NCI-H526 (cell line): Measurements from ENCODE around the gene NIPAL4.

ENCODE experiments used
- DNase-seq, 2 experiments: peaks; one replicate each; lab custom pipeline; 2025; lab: John Stamatoyannopoulos, UW

Gene NIPAL4

DNA sequence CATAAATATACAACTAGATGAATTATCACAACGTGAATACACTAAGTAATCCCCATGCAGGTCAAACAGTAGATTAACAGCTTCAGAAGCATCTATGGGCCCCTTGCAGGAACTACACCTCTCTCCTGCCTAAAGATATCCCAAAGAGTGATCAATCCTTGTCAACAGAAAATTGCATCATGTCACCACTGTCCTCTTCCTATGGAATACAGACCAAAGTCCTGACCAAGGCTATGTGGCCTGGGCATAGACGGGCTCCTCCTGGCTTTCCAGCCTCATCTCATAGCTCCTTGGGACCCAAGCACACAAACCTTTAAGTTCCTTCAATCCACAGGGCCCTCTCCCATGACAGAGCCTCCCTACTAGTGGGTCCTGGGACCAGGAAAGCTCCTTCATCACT, 25.3 kb downstream of the NIPAL4 start:
- no peak for DNase-seq

DNA sequence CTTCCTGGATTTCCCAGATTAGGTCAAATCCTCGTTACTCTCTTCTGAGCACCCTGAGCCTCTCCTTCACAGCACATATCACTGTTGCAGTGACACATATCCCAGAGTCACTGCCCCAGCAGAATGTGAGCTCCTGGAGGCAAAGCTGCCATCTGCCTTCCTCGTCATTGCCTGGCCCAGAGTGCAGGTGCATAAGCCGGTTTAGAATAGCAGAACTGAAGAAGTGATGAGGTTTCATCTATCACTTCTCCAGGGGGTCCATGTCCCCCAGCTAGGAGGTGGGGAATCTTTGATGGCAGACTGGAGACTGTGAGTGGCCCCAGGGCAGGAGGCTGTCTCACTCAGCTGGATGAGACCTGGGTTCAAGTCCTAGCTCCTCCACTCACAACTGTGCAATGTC, 25.8 kb downstream of the NIPAL4 start:
- no peak for DNase-seq

DNA sequence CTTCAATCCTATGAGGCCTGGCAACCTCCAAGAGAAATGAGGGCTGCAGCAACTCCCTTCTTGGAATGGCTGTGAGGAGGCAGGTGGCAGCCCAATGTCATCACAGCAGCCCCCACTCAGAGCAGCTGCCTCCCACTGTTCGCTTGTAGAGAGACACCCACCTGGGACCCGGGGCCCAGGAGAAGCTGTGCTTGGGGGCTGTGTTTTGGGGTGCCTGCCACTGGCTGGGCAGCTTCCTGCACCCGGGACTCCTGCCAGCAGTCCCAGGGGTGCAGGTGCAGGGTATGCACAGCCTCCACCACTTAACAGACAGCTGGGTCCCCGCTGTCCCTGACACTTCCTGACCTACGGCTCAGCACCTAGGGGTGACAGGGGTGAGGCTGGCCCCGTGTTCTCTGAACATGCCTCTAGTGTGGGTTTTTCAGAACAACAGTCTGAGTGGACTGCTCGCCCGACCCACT, 26.2 kb downstream of the NIPAL4 start:
- DNase-seq = no peak

DNA sequence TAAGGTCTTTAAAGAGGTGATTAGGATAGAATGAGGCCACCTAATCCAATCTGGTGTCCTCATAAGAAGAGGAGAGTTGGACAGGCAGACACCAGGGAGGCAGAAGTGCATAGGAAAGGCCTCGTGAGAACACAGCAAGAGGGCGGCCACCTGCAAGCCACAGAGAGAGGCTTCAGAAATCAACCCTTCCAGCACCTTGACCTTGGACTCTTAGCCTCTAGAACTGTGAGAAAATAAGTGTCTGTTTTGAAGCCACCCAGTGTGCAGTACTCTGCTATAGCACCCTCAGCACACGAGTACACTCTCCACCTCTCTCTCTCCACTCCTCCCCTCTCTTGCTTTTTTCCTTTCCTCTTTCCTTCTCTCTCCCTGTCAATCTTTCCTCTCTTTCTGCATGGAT, 26.8 kb downstream of the NIPAL4 start:
- DNase-seq = no peak

DNA sequence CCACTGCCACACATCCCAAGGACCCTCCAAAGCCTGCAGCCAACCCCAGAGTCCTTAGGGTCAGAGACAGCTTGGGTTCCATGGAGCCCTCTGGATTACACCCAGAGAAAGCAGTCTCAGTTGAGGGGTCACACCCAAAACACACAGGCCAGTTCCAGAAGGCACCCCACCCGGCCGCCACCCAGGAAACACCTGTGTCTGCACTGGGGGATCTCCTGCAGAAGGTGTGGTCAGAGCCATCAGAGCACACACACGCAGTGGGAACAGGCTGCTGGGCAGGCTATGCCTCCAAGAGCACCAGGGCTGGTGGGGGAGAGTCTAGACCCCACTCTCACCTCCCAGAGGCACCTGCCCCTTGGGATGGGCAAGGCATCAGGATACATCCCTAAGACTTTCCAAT, 27.3 kb downstream of the NIPAL4 start:
- no peak for DNase-seq

DNA sequence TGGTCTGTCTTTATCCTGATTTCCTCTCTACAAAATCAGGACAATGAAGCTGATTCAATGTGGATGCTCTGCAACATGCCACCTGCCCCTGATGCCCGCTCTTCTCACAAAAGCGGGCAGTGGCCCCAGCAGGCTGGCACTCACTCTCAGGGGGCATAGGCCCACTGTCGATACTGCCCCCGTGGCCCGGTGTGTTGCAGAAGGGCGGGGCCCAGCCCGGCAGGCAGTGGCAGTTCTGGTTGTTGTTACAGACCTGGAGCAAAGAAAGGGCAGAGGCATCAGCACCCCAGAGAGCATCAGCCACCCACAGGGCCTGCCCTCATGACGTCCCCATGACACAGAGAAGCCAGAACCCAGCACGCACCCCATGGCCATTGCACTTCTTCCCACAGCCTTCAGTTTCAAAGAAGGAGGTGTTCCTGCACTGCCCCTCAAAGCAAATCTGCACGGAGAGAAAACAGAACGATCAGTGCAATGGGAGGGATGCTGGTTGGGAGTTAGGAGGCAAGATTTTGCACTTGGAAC, 31.5 kb downstream of the NIPAL4 start:
- no peak for DNase-seq

GRCh38 chr5:157492886-157493285, 32.9 kb downstream of the NIPAL4 start:
- DNase-seq = no peak

DNA sequence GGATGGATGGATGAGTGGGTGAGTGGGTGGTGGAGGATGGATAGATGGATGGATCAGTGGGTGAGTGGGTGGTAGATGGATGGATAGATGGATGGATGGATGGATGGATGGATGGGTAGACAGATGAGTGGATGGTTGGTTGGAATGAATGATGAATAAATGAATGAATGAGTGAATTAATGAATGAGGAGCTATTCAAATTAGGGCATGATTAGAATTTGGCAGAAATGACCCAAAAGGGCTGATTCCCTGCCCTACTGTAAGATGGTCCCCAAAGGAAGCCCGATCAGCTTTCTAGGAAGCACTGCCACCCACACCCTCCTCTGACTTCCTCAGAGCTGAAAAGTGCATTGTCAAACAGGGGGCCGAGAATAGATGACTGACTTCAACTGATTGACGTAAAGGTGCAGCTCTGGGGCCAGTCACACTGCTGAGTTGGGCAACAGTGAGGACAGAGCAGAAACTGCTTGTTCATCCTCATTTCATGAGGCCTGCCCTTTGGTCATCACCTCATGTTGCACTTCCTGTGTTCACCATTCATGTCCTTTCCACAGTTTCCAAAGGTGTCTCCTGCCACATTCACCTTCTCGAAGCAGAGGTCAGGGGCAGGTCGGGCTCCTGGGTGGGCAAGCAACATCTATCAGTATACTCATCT, 34.3 kb downstream of the NIPAL4 start:
- no peak for DNase-seq

DNA sequence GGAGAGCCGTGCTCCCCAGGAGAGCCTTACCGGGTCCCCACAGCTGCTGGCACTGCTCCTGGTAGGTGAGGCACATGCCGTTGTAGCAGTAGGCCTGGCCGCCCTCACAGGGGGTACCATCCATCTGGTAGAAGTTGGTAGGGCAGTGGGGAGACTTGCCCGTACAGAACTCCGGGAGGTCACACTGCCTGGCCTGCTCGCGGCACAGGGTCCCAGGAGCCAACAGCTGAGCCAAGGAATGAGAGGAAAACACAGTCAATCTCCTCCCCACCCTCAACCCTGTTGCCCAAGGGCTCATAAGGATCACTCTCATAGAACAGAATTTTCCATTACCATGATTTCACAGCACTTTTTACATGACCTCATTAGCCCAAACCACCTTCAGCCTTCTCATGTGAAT, 36.9 kb downstream of the NIPAL4 start:
- DNase-seq = no peak

GRCh38 chr5:157497875-157498611, 38.0 kb downstream of the NIPAL4 start:
- no peak for DNase-seq

DNA sequence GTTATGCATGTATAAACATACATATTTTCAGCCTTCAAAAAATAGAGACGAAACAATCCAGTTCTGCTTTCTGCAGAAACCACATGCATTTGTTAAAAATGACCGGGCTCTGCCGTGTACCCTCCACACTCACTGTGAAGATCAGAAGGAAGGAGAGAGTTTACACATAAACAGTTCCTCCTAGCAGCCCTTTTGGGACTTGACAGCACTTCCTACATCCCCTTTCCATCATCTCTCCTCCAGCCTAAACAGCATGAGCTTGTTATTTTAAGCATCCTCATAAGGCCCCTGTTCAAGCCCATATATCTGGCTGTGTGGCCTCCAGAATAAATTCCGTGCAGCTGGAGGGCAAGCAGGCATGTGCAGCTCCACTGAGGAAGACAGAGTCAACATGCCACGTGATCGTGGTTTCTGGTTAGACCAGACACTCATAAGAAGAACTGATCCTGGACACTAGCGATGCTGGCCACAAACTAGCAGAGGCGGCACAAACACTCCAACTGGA, 42.2 kb downstream of the NIPAL4 start:
- no peak for DNase-seq

GRCh38 chr5:157504053-157504452, 44.0 kb downstream of the NIPAL4 start:
- no peak for DNase-seq

GRCh38 chr5:157505496-157505895, 45.5 kb downstream of the NIPAL4 start:
- no peak for DNase-seq

- DNase-seq = no peak
These were observed 46.1 kb downstream of the NIPAL4 start for GRCh38 chr5:157506066-157506590.

GRCh38 chr5:157506981-157507780, 47.2 kb downstream of the NIPAL4 start:
- DNase-seq = no peak

DNA sequence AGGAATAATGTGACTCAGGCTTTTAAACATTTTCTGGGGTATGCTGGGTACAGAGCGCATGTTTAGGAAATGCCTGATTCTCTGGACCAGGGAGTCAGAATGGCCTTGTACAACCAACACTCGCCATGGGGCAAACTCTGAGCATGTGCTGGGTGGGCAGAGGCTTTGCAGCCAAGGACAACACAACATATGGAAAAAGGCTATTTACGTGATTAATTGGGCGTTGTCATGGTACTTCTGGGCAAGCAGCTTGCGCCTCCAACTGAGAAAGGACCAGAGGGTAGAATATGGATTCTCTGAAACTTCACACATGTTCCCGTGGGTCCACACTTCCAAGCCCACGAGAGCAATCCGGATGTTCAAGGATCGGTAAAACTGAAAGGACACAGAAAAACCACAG, 49.1 kb downstream of the NIPAL4 start:
- no peak for DNase-seq

- no peak for DNase-seq
These were observed 49.6 kb downstream of the NIPAL4 start for GRCh38 chr5:157509587-157509986.

- DNase-seq = no peak
These were observed 50.7 kb downstream of the NIPAL4 start for GRCh38 chr5:157510682-157511081.

DNA sequence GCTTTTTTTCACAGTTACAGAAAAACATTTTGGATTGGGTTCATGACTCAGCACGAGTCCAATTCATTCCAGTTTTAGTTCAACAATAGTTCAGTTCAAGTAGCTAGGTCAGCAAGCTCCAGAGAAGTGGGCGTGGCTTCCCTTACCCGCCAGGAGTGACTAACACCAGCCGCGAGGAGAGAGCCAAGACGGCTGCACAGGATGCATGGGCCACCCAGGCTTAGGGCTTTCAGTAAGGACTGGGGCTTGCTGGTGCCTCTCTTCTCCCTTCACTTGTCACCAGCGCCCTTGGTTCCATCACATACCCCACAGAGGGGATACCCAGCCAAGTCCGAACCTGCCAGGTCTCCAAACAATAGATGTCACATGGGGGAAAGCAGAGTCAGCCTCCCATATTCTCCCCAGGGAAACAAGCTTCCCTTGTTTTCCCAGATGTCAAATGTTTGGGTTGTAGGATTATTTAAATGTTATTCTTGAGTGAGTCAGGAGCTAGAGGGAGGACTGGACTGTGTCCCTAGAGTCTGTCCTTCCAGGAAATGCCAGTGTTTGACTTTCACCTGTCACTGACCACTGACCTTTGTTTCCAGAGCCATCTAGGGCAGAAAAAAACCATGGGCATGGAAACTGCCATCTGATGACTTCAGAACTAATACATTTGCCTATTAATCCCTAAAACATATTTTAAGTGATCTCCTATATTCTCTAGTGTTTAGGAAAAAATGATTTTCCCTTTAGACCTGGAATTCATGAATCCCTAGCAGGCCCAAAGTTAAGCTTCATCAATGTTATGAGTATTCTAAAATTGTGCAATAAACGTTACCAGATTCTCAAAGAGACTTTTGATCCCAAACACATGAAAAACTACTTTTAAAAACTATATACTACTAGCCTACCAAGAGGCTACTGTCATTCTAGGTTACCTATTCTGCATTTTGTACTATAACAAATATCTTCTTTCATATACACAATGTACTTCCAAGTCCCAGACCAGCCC, 51.9 kb downstream of the NIPAL4 start:
- DNase-seq = no peak

- no peak for DNase-seq
These were observed 53.2 kb downstream of the NIPAL4 start for GRCh38 chr5:157513182-157513581.

GRCh38 chr5:157514974-157515373, 55.0 kb downstream of the NIPAL4 start:
- DNase-seq = no peak
